ENCODE measurements around the gene TARS1. TPM values are rescaled to one million over a fixed set of nuclear protein-coding genes. Genes with fewer than 3 reads are reported as not detected.

Gene TARS1
- total RNA-seq, 4 donors from 2014 or later: 30.0 to 60.0 (median 39.2) TPM

DNA sequence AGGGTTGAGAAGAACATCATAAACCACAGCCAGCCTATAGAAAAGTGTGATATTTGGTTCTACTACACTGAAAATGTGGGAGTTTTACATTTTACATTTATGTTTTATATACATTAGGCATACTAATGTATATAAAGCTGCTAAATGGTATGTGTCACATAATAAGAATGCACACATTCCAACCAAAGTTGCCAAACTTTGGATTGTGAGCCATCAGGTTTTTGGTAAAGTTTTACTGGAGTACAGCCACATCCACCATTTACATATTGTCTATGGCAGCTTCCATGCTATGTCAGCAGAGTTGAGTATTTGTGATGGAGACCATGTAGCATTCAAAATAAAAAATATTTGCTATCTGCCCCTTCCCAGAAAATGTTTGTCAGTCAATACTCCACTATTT lies 23.1 kb upstream of the TARS1 start:
- Histone ChIP-seq H3K27ac (no peak overlapping the region), H3K27me3 (no peaks in the 10 kb centered on the region), H3K36me3 (no peaks in the 10 kb centered on the region), H3K4me3 (no peak overlapping the region), H3K9me3 (no peaks in the 10 kb centered on the region), H3K4me1 (no peaks in the 10 kb centered on the region)
- no peak for TF ChIP-seq EP300 (IDR thresholded peaks at IDR 0.05)
- TF ChIP-seq POLR2A (IDR thresholded peaks at IDR 0.05): no peak
- TF ChIP-seq, protein P1, sequence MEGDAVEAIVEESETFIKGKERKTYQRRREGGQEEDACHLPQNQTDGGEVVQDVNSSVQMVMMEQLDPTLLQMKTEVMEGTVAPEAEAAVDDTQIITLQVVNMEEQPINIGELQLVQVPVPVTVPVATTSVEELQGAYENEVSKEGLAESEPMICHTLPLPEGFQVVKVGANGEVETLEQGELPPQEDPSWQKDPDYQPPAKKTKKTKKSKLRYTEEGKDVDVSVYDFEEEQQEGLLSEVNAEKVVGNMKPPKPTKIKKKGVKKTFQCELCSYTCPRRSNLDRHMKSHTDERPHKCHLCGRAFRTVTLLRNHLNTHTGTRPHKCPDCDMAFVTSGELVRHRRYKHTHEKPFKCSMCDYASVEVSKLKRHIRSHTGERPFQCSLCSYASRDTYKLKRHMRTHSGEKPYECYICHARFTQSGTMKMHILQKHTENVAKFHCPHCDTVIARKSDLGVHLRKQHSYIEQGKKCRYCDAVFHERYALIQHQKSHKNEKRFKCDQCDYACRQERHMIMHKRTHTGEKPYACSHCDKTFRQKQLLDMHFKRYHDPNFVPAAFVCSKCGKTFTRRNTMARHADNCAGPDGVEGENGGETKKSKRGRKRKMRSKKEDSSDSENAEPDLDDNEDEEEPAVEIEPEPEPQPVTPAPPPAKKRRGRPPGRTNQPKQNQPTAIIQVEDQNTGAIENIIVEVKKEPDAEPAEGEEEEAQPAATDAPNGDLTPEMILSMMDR (IDR thresholded peaks at IDR 0.05): no peak
- TF ChIP-seq POLR2AphosphoS5 (IDR thresholded peaks at IDR 0.05): no peak
- no peak for DNase-seq (ENCODE audit: low spot score in 2 of 2)

DNA sequence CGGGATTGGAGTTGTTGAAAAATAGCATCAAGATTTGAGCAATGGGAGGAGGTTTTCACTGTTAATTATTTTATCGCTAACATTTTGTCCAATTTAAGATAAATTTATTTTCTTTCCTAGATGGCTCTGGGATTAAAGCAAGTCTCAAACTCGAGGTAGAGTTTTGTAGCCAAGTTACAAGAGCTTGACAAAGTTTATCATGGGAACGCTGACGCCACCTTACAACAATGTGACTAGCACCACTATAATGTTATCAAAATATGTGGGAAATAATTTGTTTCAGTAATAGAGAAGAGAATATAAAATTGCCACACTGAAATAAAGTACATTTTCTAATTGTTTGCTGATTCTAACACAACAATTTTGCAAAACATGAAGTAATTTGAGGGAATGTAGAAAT lies 19.8 kb upstream of the TARS1 start:
- DNase-seq (ENCODE audit: low spot score in 2 of 2): no peak
- TF ChIP-seq POLR2AphosphoS5 (IDR thresholded peaks at IDR 0.05): no peak
- TF ChIP-seq EP300 (IDR thresholded peaks at IDR 0.05): no peak
- TF ChIP-seq, protein P1 (IDR thresholded peaks at IDR 0.05): no peak
- no peak for TF ChIP-seq POLR2A (IDR thresholded peaks at IDR 0.05)
- Histone ChIP-seq H3K9me3 (no peaks in the 10 kb centered on the region), H3K4me1 (no peaks in the 10 kb centered on the region), H3K36me3 (no peaks in the 10 kb centered on the region), H3K4me3 (no peak overlapping the region), H3K27ac (no peak overlapping the region), H3K27me3 (no peaks in the 10 kb centered on the region)
- 79% methylated on average over 5 of the region's 5 CpGs for WGBS

DNA sequence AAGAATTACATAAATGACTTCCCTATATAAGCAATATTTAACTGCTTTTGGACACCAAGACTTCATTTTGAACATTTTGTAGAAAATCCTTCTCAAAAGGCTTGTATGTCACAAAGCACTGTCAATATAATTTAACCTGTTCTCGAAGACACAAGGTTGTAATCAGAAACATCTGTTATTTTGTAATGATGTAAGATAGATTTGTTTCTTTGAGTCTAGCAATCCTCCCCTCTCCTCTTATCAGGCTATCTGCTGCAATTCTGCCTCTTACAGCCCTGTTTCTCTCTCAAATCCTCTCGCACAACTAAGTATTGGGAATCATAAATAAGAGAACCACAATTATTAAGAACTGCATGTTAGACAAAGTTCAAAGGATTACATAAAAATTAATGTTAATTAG lies 18.6 kb upstream of the TARS1 start:
- H3K36me3 ChIP-seq: no peaks in the 10 kb centered on the region
- H3K27ac ChIP-seq: no peak overlapping the region
- no peaks in the 10 kb centered on the region for H3K4me1 ChIP-seq
- TF ChIP-seq, protein P1 (IDR thresholded peaks at IDR 0.05): no peak
- TF ChIP-seq EP300 (IDR thresholded peaks at IDR 0.05): no peak
- TF ChIP-seq POLR2A (IDR thresholded peaks at IDR 0.05): no peak
- TF ChIP-seq POLR2AphosphoS5 (IDR thresholded peaks at IDR 0.05): no peak
- no peaks in the 10 kb centered on the region for H3K27me3 ChIP-seq
- WGBS: 73% methylated on average over 2 of the region's 2 CpGs
- no peak for DNase-seq (ENCODE audit: low spot score in 2 of 2)
- no peaks in the 10 kb centered on the region for H3K9me3 ChIP-seq
- H3K4me3 ChIP-seq: no peak overlapping the region

DNA sequence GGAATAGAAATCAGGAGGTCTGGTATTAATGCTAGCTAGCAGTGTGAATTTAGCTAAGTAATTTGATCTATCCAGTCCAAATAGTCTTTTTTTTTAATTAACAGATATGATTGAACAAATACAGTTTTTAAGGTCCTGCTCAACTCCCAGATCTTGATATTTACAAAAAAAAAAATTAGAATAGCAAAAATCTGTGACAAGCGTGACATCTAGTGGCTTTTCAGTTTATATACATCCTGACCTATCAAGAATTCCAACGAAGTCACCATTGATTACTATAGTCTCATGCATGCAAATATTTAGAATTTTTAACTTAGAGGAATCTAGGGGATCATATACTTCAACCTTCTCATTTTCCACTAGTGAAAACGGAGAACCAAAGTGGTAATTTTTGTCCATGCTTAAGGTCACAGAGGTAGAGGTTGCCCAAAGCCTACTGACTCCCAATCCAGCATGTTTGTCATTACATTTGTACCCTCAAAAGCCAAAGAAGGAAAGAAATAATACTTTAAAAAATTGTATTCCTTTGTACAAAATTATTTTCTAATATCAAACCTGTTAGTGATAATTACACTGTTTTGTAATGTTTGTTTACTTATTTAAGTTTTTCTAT lies 17.6 kb upstream of the TARS1 start:
- TF ChIP-seq, protein P1 (IDR thresholded peaks at IDR 0.05): no peak
- TF ChIP-seq POLR2AphosphoS5 (IDR thresholded peaks at IDR 0.05) (no peak), EP300 (IDR thresholded peaks at IDR 0.05) (no peak), POLR2A (IDR thresholded peaks at IDR 0.05) (no peak)
- WGBS: 8% methylated on average over 3 of the region's 3 CpGs
- no peak overlapping the region for H3K27ac ChIP-seq

DNA sequence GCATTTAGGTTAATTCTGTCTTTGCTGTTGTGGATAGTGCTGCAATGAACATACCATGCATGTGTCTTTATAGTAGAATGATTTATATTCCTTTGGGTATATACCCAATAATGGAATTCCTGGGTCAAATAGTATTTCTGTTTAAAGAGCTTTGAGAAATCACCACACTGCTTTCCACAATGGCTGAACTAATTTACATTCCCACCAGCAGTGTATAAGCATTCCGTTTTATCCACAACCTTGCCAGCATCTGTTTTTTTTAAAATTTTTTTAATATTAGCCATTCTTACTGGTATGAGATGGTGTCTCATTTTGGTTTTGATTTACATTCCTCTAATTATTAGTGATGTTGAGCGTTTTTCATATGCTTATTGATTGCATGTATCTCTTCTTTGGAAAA lies 15.5 kb upstream of the TARS1 start:
- Histone ChIP-seq H3K4me3 (no peak overlapping the region), H3K36me3 (no peaks in the 10 kb centered on the region), H3K9me3 (no peaks in the 10 kb centered on the region), H3K4me1 (no peaks in the 10 kb centered on the region), H3K27me3 (peaks cover 3% of the 10 kb centered on the region), H3K27ac (no peak overlapping the region)
- 79% methylated on average over 2 of the region's 2 CpGs for WGBS
- DNase-seq (ENCODE audit: low spot score in 2 of 2): no peak
- no peak for TF ChIP-seq EP300 (IDR thresholded peaks at IDR 0.05)
- no peak for TF ChIP-seq POLR2AphosphoS5 (IDR thresholded peaks at IDR 0.05)
- TF ChIP-seq POLR2A (IDR thresholded peaks at IDR 0.05): no peak
- TF ChIP-seq, protein P1 (IDR thresholded peaks at IDR 0.05): no peak

More for the DNA sequence above, 17.6 kb upstream of the TARS1 start:
- Histone ChIP-seq H3K4me1 (no peaks in the 10 kb centered on the region), H3K4me3 (no peak overlapping the region), H3K36me3 (no peaks in the 10 kb centered on the region), H3K27me3 (no peaks in the 10 kb centered on the region), H3K9me3 (no peaks in the 10 kb centered on the region)
- DNase-seq (ENCODE audit: low spot score in 2 of 2): no peak

All from suprapubic skin (tissue), 4 donors.